HS-27A (cell line): ENCODE measurements around the gene CENPX.

Experiments used
- DNase-seq: peaks from one replicate; pipeline ENCODE4 v3.0.0-alpha.2; 2012; ENCODE audit warnings: low read depth, missing footprints

The CENPX gene

DNA sequence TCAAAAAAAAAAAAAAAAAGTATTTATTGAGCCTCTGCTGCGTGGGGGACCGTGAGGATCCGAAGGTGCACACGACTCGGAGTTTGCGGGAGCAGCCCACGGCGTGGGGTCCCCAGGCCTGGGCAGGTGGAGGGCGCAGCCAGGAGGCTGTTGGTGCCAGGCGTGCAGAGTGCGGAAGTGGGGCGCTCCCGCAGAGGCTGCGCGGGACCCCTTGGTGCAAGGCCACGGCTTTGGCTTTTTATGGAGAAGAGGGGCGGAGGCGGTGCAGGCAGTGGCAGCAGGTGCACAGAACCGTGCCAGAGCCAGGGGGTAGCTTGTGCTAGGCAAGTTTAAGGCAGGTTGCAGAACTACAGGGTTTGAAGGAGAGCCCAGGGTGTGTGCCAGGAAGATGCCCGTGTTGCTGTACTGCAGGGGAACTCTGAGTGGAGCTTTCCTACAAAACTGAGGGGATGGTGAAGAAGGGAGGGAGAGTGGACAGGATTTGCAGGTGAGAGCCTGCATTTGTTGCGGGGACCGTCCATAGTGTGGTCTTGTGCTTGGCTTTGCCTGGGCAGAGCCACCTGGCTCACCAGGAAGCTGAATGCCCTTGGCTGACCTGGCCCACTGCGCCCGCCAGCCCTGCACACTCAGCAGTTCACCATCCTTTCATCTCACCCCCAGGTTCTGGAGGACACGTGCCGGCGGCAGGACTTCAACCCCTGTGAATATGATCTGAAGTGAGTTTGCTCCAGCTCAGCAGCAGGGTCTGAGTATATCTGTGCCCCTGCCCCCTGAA is 44.0 kb downstream of the CENPX start:
- no peak for DNase-seq

DNA sequence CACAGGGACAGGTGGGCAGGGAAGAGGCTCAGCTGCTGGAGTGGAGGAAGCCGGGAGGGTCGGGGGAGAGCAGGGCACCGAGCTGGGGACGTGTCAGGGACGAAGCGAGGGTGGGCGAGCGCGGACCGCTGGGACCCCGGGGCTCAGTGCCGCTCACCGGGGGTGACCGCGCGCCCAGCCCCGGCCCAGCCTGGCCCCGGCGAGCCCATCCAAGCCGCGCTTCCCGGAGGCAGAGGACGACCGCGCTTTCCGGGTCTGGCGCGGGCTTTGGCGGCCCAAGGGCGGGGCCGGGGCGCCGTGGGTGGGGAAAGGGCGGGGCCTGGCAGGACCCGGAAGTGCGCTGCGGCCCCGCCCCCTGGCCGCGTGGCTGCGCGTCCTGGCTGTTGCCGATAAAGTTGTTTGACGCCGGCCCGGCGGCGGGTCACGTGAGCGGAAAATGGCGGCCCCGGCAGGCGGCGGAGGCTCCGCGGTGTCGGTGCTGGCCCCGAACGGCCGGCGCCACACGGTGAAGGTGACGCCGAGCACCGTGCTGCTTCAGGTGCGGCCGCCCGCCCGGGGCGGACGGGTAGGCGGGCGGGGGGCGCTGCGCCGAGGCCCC is 45.4 kb downstream of the CENPX start, which contains the start of gene ASPSCR1:
Gene ASPSCR1, plus strand, starts transcription at position 419 of the 598 bp plus-strand sequence. Its CDS starts 18 bp downstream, at position 437.
- DNase-seq, result no peak

DNA sequence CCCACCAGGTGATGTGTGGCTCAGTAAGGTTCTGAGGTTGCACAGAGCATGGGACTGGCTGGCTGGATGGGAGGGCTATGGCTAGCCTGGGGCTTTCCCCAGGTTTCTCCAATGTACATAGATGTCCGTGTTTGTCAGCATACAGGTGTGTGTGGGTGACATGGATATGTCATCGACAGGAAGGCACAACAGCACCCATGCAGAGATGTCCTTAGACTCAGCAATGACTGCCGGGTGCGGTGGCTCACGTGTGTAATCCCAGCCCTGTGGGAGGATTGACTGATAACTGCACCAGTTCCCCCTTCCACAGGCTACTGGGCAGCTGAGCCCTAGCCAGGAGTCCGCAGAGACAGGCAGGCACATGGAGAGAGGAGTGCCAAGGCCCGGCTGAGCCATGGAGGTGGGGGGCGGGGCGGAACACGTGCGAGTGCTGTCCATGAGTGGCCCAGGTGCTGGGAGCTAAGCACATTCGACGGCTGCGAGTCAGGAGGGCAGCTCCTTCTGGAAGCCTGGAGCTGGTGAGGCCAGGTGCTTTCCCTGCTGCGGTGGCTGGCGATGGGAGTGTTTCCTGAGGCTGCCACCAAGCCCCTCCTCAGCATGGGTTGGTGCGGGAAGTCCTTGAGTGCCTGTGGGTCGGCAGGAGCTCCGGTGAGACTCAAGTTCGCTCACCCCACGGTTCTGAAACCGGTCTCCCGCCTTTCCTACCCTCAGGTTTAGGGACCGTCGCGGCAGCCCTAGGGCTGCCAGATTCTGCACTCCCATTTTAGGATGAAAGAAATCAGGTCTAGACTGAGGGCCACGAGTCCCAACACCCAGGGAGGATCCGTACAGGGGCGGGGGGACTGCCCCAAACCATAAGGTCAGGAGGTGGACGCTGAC is 46.1 kb downstream of the CENPX start:
- DNase-seq, result no peak

DNA sequence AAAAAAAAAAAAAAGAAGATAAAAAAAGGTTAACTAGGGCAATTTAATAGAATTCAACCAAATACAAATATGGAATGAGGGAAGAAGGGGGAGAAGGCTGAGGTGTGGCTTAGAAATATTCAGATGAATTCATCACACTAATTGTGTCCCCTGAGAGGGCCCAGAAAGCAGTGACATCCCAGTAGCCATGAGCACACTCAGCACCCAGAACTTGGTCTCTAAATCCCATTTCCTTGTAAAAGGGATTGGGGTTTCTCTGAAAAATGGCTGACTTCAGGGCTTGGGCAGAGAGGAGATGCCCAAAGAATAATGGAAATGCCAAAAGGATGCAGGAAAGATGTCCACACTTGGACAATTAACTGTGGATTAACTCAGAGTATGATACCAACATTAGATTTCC is 49.2 kb downstream of the CENPX start:
- DNase-seq, result no peak

DNA sequence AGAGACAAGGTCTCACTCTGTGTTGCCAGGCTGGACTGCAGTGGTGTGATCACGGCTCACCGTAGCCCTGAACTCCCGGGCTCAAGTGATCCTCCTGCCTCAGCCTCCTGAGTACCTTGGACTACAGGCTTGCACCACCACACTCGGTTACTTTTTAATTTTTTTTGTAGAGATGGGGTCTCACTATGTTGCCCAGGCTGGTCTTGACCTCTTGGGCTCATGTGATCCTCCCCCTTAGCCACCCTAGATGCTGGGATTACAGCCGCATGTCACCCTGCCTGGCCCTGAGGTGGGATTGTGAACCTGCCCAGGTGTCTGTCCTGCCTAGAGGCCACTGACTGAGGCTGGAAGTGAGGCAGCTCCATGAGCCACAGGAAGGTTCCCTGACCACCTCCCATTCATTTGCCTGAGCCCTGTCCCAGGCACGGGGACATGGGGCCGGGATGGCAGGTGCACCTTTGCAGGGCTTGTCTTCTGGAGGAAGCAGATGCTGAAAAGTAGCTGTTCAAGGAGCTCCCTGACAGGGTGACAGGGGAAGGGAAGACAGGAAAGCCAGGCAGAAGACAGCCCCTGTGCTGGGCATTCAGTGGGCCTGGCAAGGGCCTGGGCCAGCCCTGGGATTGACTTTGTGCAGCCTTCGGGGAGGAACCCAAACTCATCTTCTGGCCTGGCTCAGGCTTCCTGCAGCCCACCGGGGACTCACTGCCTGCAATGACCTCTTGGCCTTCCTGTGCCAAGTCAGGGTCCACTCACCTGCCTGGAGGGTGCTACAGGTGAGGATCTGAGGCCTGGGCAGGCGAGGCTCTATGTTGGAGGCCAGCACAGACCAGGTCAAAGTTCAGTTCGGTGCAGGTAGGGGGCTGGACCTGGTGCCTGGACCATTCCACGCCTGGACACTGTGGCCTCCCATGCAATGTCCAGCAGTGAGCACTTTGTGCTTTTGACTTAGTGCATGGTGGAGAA is 53.5 kb downstream of the CENPX start:
- no peak for DNase-seq
